ACC112 (cell line): ENCODE measurements around the gene PTPRG.
A peak's percentile ranks its signal among the peaks of the same experiment; 100 is the strongest.
"Not testable (repeated sequence)": the region's sequence is repeated elsewhere in the genome, so short reads cannot be mapped to it uniquely, and the experiment has no call there.

Experiments
- H2AFZ ChIP-seq: fragments of 200-600 bp; sonication (generic); one replicate; pipeline ENCODE4 v1.6.0; 2017; ENCODE audit warnings: antibody characterized with exemption, low read length; ENCODE audit not compliant: unreplicated experiment
- H3K27ac ChIP-seq: fragments of 200-600 bp; sonication (generic); 2 replicates; pipeline ENCODE4 v1.5.1; 2014; ENCODE audit warnings: low read depth, mild to moderate bottlenecking, antibody characterized with exemption, low read length, moderate library complexity
- H3K27me3 ChIP-seq: fragments of 200-600 bp; sonication (generic); 2 replicates; pipeline ENCODE4 v1.6.1; 2014; ENCODE audit warnings: mild to moderate bottlenecking, antibody characterized with exemption, low read length, moderate library complexity, mixed read lengths; ENCODE audit not compliant: insufficient read depth
- H3K36me3 ChIP-seq: fragments of 200-600 bp; sonication (generic); 2 replicates; pipeline ENCODE4 v1.6.1; 2016; ENCODE audit warnings: mild to moderate bottlenecking, antibody characterized with exemption, low read length, moderate library complexity, mixed read lengths; ENCODE audit not compliant: insufficient read depth
- H3K4me1 ChIP-seq: fragments of 200-600 bp; sonication (generic); one replicate; pipeline ENCODE4 v1.6.1; 2016; ENCODE audit warnings: low read length, mixed read lengths; ENCODE audit not compliant: insufficient read depth, unreplicated experiment, control insufficient read depth
- H3K4me3 ChIP-seq: fragments of 200-600 bp; sonication (generic); 2 replicates; pipeline ENCODE4 v1.5.1; 2014; ENCODE audit warnings: mild to moderate bottlenecking, low read depth, low read length
- H3K79me2 ChIP-seq: fragments of 200-600 bp; sonication (generic); one replicate; pipeline ENCODE4 v1.6.0; 2016; ENCODE audit warnings: low read length; ENCODE audit not compliant: control insufficient read depth, unreplicated experiment, insufficient read depth

Gene PTPRG

DNA sequence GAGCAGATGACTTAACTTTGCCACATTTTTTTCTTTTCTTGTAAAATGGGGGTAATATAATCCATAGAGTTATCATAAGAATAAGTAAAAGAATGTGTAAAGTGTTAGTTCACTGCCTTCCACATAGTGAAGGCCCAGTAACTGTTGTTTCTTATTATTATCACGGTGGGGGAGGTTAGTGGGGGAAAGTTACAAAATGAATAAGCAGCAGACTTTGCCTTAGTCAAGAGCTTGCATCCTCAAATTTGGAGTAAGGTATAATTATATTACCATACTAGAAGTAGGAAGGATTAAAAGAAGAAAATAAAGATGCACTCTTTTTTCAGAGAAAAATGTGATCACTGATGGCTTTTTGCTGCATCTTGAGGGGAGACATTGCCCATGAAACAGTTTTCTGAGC, 247.6 kb downstream of the PTPRG start:
- no peaks in the 10 kb centered on the region for H3K27me3 ChIP-seq
- no peak overlapping the region for H3K4me3 ChIP-seq
- H3K27ac ChIP-seq, result peak overlapping the region; percentile 1; the same call in 1 of the 2 replicates
- H2AFZ ChIP-seq, result no peak overlapping the region
- H3K36me3 ChIP-seq, result no peaks in the 10 kb centered on the region
- no peaks in the 10 kb centered on the region for H3K79me2 ChIP-seq
- peaks cover 34% of the 10 kb centered on the region for H3K4me1 ChIP-seq

DNA sequence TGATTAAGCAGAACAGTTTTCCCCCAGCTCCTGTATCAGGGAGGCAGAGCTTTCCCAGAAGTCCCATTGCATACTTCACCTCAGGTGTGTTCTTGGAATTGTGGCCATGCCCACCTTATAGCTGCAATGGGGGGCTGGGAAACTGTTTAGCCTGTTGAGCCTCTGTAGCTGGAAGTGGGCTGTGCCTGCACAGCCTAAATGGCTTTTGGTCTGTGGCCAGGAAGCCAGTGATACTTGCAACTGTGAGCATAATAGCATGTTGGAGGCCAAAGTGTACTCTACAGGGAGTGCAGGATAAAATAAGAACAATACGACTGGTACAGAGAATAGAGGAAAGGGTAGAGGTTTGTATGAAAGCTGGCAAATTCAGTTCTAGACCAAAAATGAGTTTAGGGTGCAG, 248.5 kb downstream of the PTPRG start:
- Histone ChIP-seq H3K4me3 (no peak overlapping the region), H2AFZ (no peak overlapping the region), H3K36me3 (no peaks in the 10 kb centered on the region), H3K4me1 (peaks cover 31% of the 10 kb centered on the region), H3K79me2 (no peaks in the 10 kb centered on the region), H3K27me3 (no peaks in the 10 kb centered on the region), H3K27ac (no peak overlapping the region)

DNA sequence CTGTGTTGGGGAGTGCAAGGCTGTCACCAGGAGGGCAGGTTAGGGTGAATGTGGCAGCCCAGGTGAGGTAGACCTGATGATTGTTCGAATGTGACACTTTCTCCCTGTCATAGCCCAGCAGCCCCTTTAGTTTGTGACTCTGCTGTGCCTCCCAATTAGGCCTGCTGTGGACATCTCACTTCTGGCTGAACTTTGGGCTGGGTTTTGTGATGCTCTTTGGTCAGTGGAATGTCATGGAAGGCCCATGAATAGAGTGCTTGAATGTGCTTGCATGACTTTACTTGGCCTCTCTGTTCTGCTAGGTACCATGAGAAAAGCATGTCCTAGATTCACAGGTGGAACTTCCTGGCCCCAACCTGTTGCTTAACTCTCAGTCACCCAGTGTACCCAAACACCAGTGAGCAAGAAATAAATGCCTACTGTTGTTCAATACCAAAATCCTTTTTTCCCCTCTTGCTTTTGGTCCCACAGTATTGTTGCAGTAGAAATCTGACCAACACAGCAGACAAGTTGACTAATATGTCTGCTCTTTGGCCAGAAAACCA, 249.7 kb downstream of the PTPRG start:
- Histone ChIP-seq H3K79me2 (peaks cover 4% of the 10 kb centered on the region), H3K27me3 (no peaks in the 10 kb centered on the region), H2AFZ (no peak overlapping the region), H3K4me1 (peaks cover 20% of the 10 kb centered on the region), H3K27ac (no peak overlapping the region), H3K36me3 (no peaks in the 10 kb centered on the region), H3K4me3 (no peak overlapping the region)

DNA sequence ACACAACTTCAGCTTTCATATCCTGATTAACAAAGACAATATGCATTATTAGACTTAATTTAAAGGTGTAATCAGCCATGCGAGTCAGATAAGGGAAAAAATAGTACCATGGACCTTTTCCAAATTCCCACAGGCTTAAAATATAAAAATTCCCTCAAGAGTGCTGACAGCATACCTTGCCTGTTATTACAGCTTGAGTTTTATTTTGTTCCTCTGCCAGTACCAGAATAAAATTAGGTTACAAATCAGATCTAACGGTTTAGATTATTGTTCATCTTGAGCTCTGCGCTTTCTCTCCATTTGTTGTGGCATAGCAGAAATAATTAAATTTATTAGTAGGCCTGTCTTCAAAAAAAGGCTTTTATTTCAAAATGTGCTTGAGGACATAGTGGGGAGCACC, 250.3 kb downstream of the PTPRG start:
- Histone ChIP-seq H3K4me3 (no peak overlapping the region), H3K36me3 (no peaks in the 10 kb centered on the region), H3K27ac (no peak overlapping the region), H3K27me3 (no peaks in the 10 kb centered on the region), H2AFZ (no peak overlapping the region), H3K79me2 (peaks cover 8% of the 10 kb centered on the region), H3K4me1 (peaks cover 18% of the 10 kb centered on the region)

DNA sequence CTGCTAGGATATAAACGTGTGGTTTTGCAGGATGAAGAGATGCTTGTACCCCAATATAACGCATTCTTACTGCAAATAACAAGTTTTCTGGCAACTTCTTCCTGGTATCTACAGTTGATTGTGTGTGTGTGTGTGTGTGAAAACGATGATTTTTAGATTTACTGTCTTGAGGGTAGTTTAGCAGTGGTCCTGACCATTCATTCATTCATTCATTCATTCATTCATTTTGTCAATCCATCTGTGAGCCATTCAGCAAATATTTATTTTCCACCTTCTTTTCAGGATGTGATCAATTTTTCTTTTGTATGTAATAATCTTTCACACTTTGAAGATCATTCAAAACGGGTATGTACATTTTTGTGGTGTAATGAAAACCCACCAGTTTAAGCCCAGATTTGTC, 250.7 kb downstream of the PTPRG start:
- Histone ChIP-seq H3K36me3 (no peaks in the 10 kb centered on the region), H3K27ac (no peak overlapping the region), H3K79me2 (peaks cover 8% of the 10 kb centered on the region), H3K4me3 (no peak overlapping the region), H2AFZ (no peak overlapping the region), H3K4me1 (peaks cover 18% of the 10 kb centered on the region), H3K27me3 (no peaks in the 10 kb centered on the region)

DNA sequence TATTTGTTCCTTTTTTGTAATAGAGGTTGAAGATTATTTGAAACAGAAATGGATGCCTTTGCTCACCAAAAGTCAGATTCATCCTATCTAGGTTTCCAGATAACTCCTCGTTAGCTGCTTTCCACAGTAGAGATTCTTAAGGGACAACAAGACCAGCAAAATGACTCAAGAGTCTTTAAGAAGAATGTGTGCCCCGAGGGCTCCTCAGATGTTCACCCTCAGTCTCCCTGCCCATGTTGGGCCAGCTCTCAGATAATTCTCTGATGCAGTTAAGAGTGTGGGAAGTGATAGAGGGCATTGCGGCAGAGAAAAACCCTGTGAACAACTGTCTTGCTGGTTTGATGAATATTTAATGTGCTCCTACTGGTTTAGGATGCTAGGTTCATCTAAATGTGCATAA, 251.1 kb downstream of the PTPRG start:
- Histone ChIP-seq H3K4me1 (peaks cover 17% of the 10 kb centered on the region), H3K79me2 (peaks cover 8% of the 10 kb centered on the region), H2AFZ (no peak overlapping the region), H3K4me3 (no peak overlapping the region), H3K27me3 (no peaks in the 10 kb centered on the region), H3K36me3 (no peaks in the 10 kb centered on the region), H3K27ac (no peak overlapping the region)

DNA sequence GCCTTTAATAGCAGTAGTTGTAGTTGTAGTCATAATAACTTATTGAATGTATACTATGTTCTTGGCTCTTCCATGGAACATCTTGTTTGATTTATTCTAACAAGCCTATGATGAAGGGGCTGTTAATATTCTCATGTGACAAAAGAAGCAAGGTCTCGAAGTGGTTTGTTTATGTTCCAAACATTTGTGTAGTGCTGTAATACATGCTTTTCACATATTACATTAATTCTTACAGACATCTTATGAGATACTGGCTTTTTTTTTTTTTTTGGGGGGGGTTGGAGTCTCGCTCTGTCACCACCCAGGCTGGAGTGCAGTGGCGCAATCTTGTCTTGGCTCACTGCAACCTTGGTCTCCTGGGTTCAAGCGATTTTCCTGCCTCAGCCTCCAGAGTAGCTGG, 252.3 kb downstream of the PTPRG start:
- Histone ChIP-seq H3K4me1 (peaks cover 9% of the 10 kb centered on the region), H3K27me3 (no peaks in the 10 kb centered on the region), H3K4me3 (no peak overlapping the region), H3K27ac (no peak overlapping the region), H3K79me2 (peaks cover 8% of the 10 kb centered on the region), H3K36me3 (no peaks in the 10 kb centered on the region), H2AFZ (no peak overlapping the region)

DNA sequence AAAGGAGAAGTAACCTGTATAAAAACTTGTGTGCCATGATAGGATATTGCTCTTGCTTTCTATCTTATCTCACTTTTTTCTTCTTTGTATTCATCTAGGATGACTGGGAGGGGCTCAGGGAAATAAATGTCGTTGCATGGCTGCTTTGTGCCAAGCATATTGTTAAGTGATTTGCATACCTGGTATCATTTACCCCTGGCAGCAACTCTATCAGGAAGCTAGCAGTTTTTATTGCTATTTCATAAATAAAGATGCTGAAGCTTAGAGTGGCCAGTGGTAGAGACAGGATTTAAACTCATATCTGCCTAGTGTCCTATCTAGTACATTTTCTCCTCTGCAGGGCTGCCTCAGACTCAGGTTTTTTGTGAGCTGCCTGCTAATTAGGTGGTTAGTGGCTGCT, 253.3 kb downstream of the PTPRG start:
- Histone ChIP-seq H3K4me3 (no peak overlapping the region), H3K4me1 (peaks cover 13% of the 10 kb centered on the region), H2AFZ (no peak overlapping the region), H3K27ac (no peak overlapping the region), H3K27me3 (no peaks in the 10 kb centered on the region), H3K36me3 (no peaks in the 10 kb centered on the region), H3K79me2 (peaks cover 8% of the 10 kb centered on the region)

DNA sequence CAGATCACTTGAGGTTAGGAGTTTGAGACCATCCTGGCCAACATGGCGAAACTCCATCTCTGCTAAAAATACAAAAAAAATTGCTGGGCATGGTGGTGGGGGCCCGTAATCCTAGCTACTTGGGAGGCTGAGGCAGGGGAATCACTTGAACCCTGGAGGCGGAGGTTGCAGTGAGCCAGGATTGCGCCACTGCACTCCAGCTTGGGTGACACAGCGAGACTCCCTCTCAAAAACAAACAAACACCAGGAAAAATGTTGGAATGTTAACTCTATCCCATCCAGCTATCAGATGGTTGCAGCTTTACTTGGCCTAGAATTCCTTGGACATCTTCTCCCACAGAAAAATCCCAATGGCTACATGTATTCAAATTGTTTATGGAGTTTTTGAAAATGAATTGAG, 254.9 kb downstream of the PTPRG start:
- not testable (repeated sequence) for H3K36me3 ChIP-seq

DNA sequence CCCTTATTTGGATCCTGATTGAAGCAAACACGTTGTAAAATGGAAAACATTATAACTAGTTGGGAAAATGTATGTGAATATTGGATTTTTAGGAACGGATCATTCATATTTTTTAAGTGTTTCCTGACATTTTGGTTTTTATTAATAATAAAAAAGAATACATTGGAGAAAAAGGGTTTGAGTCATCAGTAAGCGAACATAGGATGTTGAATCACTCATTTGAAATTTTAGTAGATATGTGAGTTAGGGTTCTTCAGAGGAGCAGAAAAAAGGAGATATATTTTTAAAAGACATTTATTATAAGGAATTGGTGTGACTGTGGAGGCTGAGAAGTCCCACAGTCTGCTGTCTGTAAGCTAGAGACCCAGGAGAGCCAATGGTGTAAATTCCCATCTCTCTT, 258.5 kb downstream of the PTPRG start:
- Histone ChIP-seq H3K36me3 (no peaks in the 10 kb centered on the region), H2AFZ (no peak overlapping the region), H3K4me3 (no peak overlapping the region), H3K4me1 (peaks cover 31% of the 10 kb centered on the region), H3K27me3 (no peaks in the 10 kb centered on the region), H3K27ac (peak overlapping the region; percentile 61), H3K79me2 (peaks cover 12% of the 10 kb centered on the region)

More for the DNA sequence above, 254.9 kb downstream of the PTPRG start:
- not testable (repeated sequence) for H2AFZ ChIP-seq, H3K27ac ChIP-seq, H3K27me3 ChIP-seq, H3K4me3 ChIP-seq
- peaks cover 12% of the 10 kb centered on the region for H3K79me2 ChIP-seq
- peaks cover 19% of the 10 kb centered on the region for H3K4me1 ChIP-seq

DNA sequence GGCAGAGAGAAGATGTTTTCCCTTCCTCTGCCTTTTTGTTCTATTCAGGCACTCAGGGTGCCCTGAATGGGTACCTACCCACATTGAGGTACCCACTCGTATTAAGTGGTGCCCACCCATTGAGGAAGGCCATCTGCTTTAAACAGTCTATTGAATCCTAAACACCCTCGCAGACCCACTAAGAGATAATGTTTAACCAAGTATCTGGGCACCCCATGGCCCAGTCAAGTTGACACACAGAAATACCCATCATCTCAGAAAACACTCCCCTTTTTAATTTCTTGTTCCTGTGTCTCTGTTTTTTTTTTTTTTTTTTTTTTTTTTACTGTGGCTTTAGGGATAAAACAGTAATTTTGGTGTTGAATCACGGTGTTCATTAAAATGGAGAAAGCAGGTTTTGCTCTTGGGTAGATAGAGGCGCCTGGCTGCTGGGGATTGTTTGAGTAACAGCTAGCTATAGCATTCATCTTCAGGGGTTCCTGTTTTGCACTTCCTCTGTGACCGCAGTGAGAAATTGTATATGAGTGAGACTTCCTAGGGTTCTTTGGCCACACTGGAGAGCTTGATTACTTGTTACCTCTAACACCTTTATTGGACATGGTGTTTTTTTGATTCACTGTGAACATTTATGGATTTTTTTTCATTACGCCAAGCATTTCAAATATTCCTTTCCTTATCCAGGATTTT, 259.1 kb downstream of the PTPRG start:
- Histone ChIP-seq H3K79me2 (peaks cover 11% of the 10 kb centered on the region), H3K36me3 (no peaks in the 10 kb centered on the region), H3K4me3 (no peak overlapping the region), H3K4me1 (peaks cover 31% of the 10 kb centered on the region), H3K27ac (peak overlapping the region; percentile 61), H2AFZ (no peak overlapping the region), H3K27me3 (no peaks in the 10 kb centered on the region)
